ENCODE measurements around the gene ACER3. TPM values are rescaled to one million over a fixed set of nuclear protein-coding genes. Genes with fewer than 3 reads are reported as not detected.

The ACER3 gene
- total and polyA plus RNA-seq, 2 experiments from 2014 or later = 6.2 to 26.5 TPM

DNA sequence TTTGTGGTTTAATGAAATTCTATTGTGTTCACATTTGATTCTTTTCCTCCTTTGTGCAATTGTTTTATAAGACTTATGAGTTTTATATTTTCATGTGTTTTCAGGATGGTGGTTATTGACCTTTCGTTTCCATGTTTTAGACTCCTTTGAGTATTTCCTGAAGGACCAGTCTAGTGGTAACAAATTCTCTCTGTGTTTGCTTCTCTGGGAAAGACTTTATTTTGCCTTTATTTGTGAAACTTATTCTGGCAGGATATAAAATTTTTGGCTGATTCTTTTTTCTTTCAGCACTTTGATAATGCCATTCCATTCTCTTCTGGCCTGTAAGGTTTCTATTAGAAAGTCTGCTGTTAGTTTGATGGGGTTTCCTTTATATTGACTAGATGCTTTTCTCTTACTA is 83.5 kb downstream of the ACER3 start (continued):
- TF ChIP-seq, protein P1, sequence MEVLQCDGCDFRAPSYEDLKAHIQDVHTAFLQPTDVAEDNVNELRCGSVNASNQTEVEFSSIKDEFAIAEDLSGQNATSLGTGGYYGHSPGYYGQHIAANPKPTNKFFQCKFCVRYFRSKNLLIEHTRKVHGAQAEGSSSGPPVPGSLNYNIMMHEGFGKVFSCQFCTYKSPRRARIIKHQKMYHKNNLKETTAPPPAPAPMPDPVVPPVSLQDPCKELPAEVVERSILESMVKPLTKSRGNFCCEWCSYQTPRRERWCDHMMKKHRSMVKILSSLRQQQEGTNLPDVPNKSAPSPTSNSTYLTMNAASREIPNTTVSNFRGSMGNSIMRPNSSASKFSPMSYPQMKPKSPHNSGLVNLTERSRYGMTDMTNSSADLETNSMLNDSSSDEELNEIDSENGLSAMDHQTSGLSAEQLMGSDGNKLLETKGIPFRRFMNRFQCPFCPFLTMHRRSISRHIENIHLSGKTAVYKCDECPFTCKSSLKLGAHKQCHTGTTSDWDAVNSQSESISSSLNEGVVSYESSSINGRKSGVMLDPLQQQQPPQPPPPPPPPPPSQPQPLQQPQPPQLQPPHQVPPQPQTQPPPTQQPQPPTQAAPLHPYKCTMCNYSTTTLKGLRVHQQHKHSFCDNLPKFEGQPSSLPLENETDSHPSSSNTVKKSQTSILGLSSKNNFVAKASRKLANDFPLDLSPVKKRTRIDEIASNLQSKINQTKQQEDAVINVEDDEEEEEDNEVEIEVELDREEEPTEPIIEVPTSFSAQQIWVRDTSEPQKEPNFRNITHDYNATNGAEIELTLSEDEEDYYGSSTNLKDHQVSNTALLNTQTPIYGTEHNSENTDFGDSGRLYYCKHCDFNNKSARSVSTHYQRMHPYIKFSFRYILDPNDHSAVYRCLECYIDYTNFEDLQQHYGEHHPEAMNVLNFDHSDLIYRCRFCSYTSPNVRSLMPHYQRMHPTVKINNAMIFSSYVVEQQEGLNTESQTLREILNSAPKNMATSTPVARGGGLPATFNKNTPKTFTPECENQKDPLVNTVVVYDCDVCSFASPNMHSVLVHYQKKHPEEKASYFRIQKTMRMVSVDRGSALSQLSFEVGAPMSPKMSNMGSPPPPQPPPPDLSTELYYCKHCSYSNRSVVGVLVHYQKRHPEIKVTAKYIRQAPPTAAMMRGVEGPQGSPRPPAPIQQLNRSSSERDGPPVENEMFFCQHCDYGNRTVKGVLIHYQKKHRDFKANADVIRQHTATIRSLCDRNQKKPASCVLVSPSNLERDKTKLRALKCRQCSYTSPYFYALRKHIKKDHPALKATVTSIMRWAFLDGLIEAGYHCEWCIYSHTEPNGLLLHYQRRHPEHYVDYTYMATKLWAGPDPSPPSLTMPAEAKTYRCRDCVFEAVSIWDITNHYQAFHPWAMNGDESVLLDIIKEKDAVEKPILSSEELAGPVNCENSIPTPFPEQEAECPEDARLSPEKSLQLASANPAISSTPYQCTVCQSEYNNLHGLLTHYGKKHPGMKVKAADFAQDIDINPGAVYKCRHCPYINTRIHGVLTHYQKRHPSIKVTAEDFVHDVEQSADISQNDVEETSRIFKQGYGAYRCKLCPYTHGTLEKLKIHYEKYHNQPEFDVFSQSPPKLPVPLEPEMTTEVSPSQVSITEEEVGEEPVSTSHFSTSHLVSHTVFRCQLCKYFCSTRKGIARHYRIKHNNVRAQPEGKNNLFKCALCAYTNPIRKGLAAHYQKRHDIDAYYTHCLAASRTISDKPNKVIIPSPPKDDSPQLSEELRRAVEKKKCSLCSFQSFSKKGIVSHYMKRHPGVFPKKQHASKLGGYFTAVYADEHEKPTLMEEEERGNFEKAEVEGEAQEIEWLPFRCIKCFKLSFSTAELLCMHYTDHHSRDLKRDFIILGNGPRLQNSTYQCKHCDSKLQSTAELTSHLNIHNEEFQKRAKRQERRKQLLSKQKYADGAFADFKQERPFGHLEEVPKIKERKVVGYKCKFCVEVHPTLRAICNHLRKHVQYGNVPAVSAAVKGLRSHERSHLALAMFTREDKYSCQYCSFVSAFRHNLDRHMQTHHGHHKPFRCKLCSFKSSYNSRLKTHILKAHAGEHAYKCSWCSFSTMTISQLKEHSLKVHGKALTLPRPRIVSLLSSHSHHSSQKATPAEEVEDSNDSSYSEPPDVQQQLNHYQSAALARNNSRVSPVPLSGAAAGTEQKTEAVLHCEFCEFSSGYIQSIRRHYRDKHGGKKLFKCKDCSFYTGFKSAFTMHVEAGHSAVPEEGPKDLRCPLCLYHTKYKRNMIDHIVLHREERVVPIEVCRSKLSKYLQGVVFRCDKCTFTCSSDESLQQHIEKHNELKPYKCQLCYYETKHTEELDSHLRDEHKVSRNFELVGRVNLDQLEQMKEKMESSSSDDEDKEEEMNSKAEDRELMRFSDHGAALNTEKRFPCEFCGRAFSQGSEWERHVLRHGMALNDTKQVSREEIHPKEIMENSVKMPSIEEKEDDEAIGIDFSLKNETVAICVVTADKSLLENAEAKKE (CRISPR knock-in tag; IDR thresholded peaks at IDR 0.05) = no peak
- TF ChIP-seq STAT1 (IDR thresholded peaks at IDR 0.05; ENCODE audit: unreplicated experiment) (no peak), EZH2phosphoT487 (IDR thresholded peaks at IDR 0.05; ENCODE audit: unreplicated experiment) (no peak), EZH2 (IDR thresholded peaks at IDR 0.05; ENCODE audit: low read depth, unreplicated experiment) (no peak), POLR2AphosphoS5 (IDR thresholded peaks at IDR 0.05; ENCODE audit: low read depth) (no peak), JUNB (IDR thresholded peaks at IDR 0.05; ENCODE audit: unreplicated experiment) (no peak), ZNF331 (CRISPR knock-in tag; IDR thresholded peaks at IDR 0.05; ENCODE audit: low read depth) (no peak), ETS1 (IDR thresholded peaks at IDR 0.05) (no peak)

DNA sequence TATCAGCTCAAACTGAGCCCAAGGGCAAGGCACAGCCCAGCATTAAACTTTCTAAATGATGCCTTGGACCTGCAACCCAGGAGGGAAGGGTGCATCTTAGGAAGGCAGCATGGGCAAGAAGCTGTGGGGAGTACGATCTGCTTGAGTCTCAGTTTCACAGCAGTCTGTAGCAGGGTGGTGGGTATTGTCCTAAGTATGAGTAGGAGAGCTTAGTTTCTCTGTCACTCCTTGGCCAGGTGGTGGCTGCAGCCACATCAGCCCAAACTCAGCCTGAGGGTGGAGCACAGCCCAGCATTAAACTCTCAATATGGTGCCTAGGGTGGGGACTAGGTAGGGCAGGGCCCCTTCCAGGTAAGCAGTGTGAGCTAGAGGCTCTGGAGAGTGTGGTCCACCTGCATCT is 85.5 kb downstream of the ACER3 start:
- H3K4me3 ChIP-seq = no peak overlapping the region
- H3K27ac Mint-ChIP-seq = no peak overlapping the region
- ATAC-seq = no peak
- peaks cover 31% of the 10 kb centered on the region for H3K4me1 Mint-ChIP-seq
- no peaks in the 10 kb centered on the region for H3K27me3 ChIP-seq (ENCODE audit: insufficient read depth)
- peaks cover 24% of the 10 kb centered on the region for H3K79me2 ChIP-seq (replicated peaks; ENCODE audit: insufficient read depth)
- H3K4me2 ChIP-seq = no peak overlapping the region
- H4K20me1 ChIP-seq (replicated peaks; ENCODE audit: insufficient read depth) = no peaks in the 10 kb centered on the region
- no peak overlapping the region for H3K27ac ChIP-seq (ENCODE audit: low read depth)
- no peak for DNase-seq (ENCODE audit: low spot score)
- H3K36me3 Mint-ChIP-seq (ENCODE audit: low read depth) = peaks cover 24% of the 10 kb centered on the region
- no peak overlapping the region for H2AFZ ChIP-seq
- peaks cover 24% of the 10 kb centered on the region for H3K4me1 ChIP-seq (ENCODE audit: insufficient read depth)
- H3F3A ChIP-seq (replicated peaks; ENCODE audit: low read depth) = no peaks in the 10 kb centered on the region
- peaks cover 18% of the 10 kb centered on the region for H3K9me3 Mint-ChIP-seq
- peaks cover 5% of the 10 kb centered on the region; the same call in 1 of the 2 replicates for H3K36me3 ChIP-seq (ENCODE audit: insufficient read depth)
- no peaks in the 10 kb centered on the region for H3K9me2 ChIP-seq (ENCODE audit: insufficient read depth)
- peaks cover 2% of the 10 kb centered on the region for H3K27me3 Mint-ChIP-seq (ENCODE audit: insufficient read depth, low read depth, poor library complexity)
- no peak overlapping the region for H3K4me3 Mint-ChIP-seq
- TF ChIP-seq STAT1 (IDR thresholded peaks at IDR 0.05; ENCODE audit: unreplicated experiment) (no peak), NANOG (IDR thresholded peaks at IDR 0.05; ENCODE audit: borderline replicate concordance) (no peak), REST (IDR thresholded peaks at IDR 0.05; ENCODE audit: unreplicated experiment) (no peak), ZNF331 (CRISPR knock-in tag; IDR thresholded peaks at IDR 0.05; ENCODE audit: low read depth) (no peak), JUNB (IDR thresholded peaks at IDR 0.05; ENCODE audit: unreplicated experiment) (no peak), CREB1 (CRISPR knock-in tag; IDR thresholded peaks at IDR 0.05; ENCODE audit: low read depth) (no peak), CTCF (conservative IDR thresholded peaks at IDR 0.05; ENCODE audit: low read depth in 2 of 2) (no peak), EZH2phosphoT487 (IDR thresholded peaks at IDR 0.05; ENCODE audit: unreplicated experiment) (no peak)
